Retina (tissue), 1 donor: ENCODE results near the gene LHFPL5.

Experiments
- DNase-seq: peaks from one replicate; pipeline ENCODE4 v3.0.0-alpha.2; 2016

The LHFPL5 gene

GRCh38 chr6:35857853-35858252, 52.7 kb downstream of the LHFPL5 start:
- DNase-seq: no peak

GRCh38 chr6:35859367-35859766, 54.2 kb downstream of the LHFPL5 start:
- DNase-seq: no peak
